GM04503 (cell line): ENCODE data around the gene CD177.
"Not testable (repeated sequence)": the region's sequence is repeated elsewhere in the genome, so short reads cannot be mapped to it uniquely, and the experiment has no call there.

ENCODE experiments used
- DNase-seq: peaks from one replicate; pipeline ENCODE4 v3.0.0-alpha.2; 2012; ENCODE audit warnings: low read depth

CD177 gene

DNA sequence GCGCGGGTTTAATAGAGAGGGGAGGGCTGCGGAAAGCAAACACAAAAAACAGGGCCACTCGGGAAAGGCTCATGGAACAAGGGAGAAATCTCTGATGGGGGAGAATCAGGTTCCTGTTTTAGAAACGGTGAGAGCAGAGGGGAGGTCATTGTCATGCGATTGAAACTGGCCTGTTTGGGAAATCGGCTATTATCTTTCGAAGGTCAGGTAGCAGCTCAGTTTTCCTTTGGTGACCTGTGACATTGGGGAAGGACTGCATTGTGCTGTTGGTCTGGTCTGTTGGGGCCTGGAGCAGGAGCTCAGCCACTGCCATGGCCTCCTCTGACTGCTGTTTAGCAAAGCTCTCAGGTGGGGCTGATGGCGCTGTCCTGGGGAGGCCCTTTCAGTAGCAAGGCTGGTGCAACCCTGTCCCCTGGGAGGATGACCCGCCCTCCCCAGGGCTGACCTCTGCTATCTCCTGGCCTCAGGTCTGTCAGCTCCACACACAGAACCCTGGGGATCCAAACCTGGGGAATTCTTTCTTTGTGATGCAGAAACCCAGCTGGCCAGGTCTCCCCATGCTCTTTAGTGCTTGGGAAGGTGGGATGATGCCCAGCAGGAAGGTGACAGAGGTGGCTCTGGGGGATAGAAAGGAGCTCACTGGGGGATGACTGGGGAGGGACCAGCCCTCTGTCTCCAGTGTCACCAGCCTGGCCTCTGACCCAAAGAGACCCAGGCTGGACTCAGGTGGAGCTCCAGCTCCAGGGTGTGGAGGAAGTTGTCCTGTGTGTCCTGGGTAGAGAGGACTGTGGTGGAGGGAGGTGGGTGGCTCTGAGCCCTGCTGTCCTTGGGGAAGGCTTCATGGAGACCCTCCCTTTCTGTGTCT is 21.2 kb upstream of the CD177 start:
- no peak for DNase-seq

DNA sequence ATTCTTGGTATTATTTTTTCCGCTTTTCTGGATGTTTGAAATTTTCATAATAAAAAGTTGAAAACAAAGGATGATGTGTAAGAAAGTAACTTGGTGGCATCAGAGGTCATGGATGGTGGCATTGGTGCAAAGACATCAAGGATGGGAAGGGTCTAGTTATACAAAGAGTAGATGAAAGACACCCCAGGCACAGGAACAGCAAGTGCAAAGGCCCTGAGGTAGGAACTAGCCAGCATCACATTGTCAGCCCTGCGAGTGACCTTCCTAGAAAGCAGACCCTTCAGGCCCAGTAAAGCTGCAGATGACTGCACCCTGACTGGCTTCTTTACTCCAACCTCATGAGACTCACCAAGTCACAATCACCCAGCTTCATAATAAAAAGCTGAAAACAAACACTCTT is 17.0 kb upstream of the CD177 start:
- not testable (repeated sequence) for DNase-seq

- DNase-seq, result no peak
These were observed 15.7 kb upstream of the CD177 start for GRCh38 chr19:43337737-43338136.

GRCh38 chr19:43338530-43338929 is 15.0 kb upstream of the CD177 start:
- no peak for DNase-seq

DNA sequence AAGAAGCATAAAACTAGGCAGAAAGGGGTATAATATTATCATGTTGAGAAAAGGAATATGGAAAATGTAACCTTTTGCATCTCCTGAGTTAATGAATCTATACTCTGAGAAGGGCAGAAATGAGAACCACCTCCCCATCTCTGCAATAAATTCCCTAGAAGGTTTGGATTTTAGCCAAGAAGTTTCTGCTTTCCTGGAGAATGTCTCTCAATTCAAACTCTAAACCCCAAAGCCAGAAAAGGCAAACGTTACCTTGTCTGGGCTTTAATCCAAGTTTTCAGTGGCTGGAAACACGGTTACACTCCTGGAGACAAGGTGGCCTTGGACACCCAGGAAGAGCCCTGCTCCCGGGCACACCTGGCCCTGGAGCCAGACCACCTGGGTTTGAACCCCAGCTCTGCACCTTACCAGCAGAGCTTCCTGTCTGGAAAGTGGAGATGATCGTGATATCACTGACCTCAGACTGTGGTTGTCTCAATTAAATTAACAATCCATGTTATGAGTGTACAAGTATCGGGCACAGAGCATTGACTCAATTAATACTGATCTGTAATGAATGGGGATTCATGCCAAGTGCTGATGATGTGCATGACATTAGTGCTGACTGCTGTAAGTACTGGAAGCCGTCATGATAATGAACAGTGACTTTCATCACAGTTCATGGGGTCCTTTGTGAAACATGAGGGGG is 14.1 kb upstream of the CD177 start:
- not testable (repeated sequence) for DNase-seq

- DNase-seq, result not testable (repeated sequence)
These were observed 13.4 kb upstream of the CD177 start for GRCh38 chr19:43340101-43340500.

GRCh38 chr19:43341098-43341497 is 12.4 kb upstream of the CD177 start:
- DNase-seq, result not testable (repeated sequence)

- DNase-seq, result not testable (repeated sequence)
These were observed 11.4 kb upstream of the CD177 start for GRCh38 chr19:43342104-43342503.

DNA sequence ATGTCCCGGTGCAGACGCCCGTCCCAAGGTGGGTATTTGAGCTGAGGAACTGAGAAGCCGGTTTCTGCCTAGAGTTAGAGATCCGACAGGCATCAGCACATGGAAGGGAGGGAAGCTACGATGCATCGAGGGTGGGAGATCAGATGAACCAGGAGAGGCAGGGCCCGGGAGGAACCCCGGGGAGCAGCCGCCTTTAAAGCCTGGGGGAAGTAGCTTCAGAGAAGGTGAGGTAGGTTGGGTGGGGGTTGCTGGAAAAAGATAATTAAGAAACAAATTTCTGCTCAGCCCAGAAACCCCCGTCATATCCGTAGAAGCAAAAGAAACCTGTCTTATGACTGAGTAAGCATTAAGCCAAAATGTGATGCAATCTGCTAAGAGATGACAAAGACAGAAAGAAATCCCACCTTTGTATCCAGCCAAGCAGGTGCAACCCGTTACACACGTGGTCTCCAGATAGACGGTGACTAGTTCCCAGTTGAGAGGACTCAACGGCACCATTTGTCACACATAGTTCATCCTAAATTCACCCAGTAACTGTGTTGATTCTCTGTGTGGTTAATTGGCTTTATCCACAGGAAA is 9.1 kb upstream of the CD177 start:
- DNase-seq, result not testable (repeated sequence)

DNA sequence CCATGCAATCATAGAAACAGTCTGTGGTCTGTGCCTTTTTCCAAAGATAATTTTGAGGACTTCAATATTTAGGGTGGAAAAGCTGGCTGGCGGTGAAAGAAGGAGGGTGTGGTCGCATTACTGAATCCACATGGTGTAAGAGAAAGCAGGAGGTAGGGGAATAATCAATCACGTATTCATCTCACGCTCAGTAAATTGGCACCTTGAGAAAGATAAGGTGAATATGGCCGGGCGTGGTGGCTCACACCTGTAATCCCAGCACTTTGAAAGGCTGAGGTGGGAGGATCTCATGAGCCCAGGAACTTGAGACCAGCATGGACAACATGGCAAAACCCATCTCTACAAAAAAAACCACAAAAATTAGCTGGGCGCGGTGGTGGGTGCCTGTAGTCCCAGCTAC is 3.7 kb upstream of the CD177 start:
- not testable (repeated sequence) for DNase-seq

DNA sequence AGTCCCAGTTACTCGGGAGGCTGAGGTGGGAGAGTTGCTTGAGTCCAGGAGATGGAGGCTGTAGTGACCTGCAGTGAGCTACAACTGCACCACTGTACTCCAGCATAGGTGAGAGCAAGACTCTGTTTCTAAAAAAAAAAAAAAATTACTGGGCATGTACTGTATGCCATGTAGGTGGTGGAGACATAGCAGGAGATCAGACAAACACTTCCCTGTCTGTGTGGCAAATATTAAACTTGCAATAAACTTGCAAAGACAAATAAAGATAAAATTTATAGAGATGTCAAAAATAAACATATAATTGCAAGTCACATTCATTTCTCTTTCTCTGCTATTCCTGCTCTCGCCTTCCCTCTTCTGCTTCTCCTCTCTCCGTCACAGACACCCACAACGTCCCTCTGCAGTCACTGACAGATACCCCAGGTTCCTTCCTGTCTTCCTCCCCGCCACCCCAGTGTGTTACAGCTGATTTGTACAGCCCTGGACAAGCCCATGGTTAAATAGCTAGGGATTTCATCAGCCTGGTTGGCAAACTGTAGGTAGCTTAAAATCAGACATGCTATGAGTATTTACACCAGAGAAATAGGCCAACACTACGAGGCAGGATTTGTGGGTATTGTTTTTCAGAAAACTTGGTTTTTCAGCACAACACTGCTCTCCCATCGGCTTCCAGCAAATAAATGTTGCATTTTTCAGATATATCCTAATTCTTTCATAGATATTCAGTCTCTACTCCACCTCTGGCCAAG is 1.3 kb upstream of the CD177 start:
- DNase-seq, result no peak

GRCh38 chr19:43354305-43354627 is 780 bp downstream of the CD177 start:
- no peak for DNase-seq

- DNase-seq, result not testable (repeated sequence)
These were observed 3.3 kb downstream of the CD177 start for GRCh38 chr19:43356749-43357148.

DNA sequence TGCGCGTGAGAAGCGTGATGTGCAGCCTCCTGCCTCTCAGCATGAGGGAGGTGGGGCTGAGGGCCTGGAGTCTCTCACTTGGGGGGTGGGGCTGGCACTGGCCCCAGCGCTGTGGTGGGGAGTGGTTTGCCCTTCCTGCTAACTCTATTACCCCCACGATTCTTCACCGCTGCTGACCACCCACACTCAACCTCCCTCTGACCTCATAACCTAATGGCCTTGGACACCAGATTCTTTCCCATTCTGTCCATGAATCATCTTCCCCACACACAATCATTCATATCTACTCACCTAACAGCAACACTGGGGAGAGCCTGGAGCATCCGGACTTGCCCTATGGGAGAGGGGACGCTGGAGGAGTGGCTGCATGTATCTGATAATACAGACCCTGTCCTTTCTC is 8.7 kb downstream of the CD177 start:
- no peak for DNase-seq

- no peak for DNase-seq
These were observed 9.3 kb downstream of the CD177 start for GRCh38 chr19:43362745-43363144.

DNA sequence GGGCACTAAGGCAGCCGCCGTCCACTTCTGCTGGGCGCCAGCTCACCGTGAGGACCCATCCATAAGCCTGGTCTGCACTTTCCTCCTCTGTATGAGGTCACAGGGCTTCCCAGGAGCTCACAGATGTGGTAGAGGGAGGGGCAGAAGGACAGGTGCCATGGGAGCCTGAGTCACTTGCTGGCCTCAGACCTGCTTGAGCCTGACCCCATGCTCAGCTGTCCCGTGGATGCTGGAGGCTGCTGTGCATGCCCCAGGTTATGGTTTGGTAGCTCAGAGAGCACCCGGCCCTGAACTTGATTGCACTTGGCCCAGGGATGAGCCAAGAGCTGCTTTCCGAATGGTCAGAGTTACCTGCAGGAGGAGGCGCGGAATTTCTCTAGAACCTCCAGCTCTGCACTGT is 12.2 kb downstream of the CD177 start:
- DNase-seq, result not testable (repeated sequence)

GRCh38 chr19:43367822-43368221 is 14.3 kb downstream of the CD177 start:
- DNase-seq, result no peak

DNA sequence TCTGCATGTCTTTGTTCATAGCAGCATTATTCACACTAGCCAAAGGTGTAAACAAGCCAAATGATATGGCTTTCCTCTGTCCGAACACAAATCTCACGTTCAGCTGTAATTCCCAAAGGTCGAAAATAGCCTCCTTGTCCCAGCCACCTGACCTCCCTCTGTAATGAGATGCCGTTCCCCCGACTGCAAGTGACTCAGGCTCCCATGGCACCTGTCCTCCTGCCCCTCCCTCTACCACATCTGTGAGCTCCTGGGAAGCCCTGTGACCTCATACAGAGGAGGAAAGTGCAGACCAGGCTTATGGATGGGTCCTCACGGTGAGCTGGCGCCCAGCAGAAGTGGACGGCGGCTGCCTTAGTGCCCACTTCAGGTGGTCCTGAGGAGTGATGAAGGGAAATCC is 15.4 kb downstream of the CD177 start:
- not testable (repeated sequence) for DNase-seq

DNA sequence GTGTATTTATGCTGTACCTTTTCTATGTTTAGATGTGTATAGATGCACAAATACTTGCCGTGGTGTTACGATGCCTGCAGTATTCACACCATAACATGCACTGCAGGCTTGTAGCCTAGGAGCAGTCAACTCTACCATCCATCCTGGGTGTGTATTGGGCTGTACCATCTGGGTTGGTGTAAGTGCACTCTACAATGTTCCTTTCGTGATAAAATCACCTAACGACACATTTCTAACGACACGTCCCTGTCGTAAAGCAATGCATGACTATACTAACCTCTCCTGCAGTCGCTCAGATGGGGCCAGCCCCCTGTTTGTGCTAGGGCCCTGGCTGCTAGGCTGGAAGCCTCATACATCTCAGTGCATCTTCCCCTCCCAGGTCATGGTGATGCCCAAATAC is 18.4 kb downstream of the CD177 start:
- no peak for DNase-seq

DNA sequence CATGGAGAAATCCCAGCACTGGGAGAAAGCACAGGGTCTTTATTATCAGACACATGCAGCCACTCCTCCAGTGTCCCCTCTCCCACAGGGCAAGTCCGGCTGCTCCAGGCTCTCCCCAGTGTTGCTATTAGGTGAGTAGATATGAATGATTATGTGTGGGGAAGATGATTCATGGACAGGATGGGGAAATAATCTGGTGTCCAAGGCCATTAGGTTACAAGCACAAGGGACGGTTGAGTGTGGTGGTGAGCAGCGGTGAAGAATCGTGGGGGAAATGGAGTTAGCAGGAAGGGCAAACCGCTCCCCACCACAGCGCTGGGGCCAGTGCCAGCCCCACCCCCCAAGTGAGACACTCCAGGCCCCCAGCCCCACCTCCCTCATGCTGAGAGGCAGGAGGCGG is 19.0 kb downstream of the CD177 start:
- DNase-seq, result no peak

- not testable (repeated sequence) for DNase-seq
These were observed 24.1 kb downstream of the CD177 start for GRCh38 chr19:43377624-43378023.

- DNase-seq, result no peak
These were observed 26.5 kb downstream of the CD177 start for GRCh38 chr19:43380008-43380407.
